Sciatic nerve (tissue), 2 donors: ENCODE results near the gene NOXA1. TPM values are rescaled to one million over a fixed set of nuclear protein-coding genes. Genes with fewer than 3 reads are reported as not detected.

Experiments
- ATAC-seq: fragments of 200-7000 bp; cut with Tn5 transposase; one replicate; pipeline ENCODE4 v1.9.1; 2020; ENCODE audit warnings: mild to moderate bottlenecking, moderate library complexity
- DNase-seq: peaks from one replicate; pipeline ENCODE4 v3.0.0-alpha.2; 2020; ENCODE audit warnings: low spot score
- intact Hi-C: fragments of 100-400 bp; cut with DNase I; formaldehyde crosslinking; loops from one replicate; pipeline ENCODE4 v1.14.2; 2022
- total RNA-seq: library from RNA; stranded (reverse); fragmentation: NEBNext Ultra II Directional; extraction: Animal tissue kit (Norgen Biotek cat#: 25700); gene quantifications from one replicate; pipeline ENCODE4 v1.2.1, GENCODE V29; 2021
- donor health status: DM: no; HTN: no; CAD: no.
- donor health status: DM: no; HTN: no; CAD: no.

Gene NOXA1
- total RNA-seq, 1 donor from 2014 or later, result 7.4 TPM

DNA sequence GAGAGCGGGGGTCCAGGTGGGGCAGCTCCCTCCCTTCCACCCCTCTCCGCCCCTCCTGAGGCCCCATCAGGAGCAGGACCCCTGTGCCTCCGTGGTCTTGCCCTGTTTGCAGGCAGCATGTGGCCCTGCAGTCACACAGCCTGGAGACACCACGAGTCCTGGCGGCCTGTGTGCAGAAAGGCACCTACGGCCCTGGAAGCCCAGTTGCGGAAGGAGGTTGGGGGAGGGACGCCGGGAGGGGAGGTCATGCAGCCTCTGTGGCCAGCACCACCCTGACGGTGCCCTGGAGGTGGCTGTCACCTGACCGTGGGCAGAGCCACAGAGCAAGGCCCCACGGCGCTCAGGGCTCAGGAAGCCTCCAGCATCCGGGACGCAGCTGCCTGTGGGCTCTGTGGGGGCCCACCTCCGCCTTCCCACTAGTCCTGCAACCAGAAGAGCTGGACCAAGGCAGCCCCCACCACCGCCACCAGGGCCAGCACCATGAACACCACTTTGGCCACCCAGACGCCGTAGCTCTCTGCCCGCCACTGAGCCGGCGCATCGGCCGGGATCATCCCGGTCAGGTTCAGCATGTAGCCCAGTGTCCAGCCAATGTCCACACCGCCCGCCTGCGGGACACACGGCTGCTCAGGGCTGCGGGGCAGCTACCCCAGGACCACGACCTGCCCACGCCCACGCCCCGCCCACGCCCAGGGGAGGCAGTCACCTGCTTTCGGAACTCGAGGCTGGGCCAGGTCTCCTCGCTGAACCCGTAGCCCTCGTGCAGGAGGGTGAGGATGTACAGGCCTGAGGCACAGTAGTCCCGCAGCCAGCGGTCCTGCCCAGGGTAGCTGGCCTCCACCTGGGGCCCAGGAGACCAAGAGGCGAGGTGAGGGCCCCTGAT, 11.5 kb downstream of the NOXA1 start:
- intact Hi-C loops, result no loop called here
- DNase-seq (peak; percentile 56), ATAC-seq (no peak)

- no peak for ATAC-seq
- DNase-seq, result peak; percentile 48
- intact Hi-C loops, result no loop called here
Observed at GRCh38 chr9:137435381-137435891, 12.2 kb downstream of the NOXA1 start.

GRCh38 chr9:137435980-137436760, 13.0 kb downstream of the NOXA1 start:
- ATAC-seq (peak; percentile 29), DNase-seq (peak; percentile 65)
- intact Hi-C loops, result no loop called here

- intact Hi-C loops, result no loop called here
- ATAC-seq (no peak), DNase-seq (peak; percentile 52)
Observed at GRCh38 chr9:137436761-137437600, 13.8 kb downstream of the NOXA1 start.

GRCh38 chr9:137437691-137438590, 14.7 kb downstream of the NOXA1 start:
- intact Hi-C loops, result no loop called here
- ATAC-seq (no peak), DNase-seq (peak; percentile 40)

DNA sequence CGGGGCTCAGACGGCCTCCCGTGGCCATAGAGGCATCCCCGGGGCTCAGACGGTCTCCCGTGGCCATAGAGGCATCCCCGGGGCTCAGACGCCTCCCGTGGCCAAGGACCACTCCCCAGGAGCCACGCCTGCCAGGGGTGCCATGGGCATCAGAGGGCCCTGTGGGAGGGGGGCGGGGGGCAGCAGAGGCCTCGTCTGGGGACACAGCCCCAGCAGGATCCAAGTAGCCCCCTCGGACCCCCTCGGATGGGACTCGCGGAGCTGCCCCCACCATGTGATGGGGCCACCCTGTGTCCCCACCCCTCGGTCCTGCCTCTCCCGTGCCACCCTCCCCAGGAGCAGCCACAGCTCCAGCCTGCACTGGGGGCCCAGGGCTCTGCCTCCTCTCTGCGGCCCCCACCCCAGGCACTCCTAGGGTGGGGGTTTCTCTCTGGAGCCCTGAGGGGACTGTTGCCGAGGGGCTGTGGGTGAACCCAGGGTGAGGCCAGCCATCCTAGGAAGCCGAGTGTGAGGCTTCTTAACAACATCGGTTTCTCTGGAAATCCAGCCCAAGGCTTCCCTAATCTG, 15.5 kb downstream of the NOXA1 start:
- intact Hi-C loops, result no loop called here
- ATAC-seq (no peak), DNase-seq (no peak)

- no peak for ATAC-seq
- DNase-seq, result no peak
- intact Hi-C loops, result no loop called here
Observed at GRCh38 chr9:137439158-137439714, 16.0 kb downstream of the NOXA1 start.

- ATAC-seq, result no peak
- intact Hi-C loops, result no loop called here
- no peak for DNase-seq
Observed at GRCh38 chr9:137441289-137441934, 18.2 kb downstream of the NOXA1 start, which contains the start of gene ENTPD8. TSS of gene ENTPD8 (minus strand) at chr9:137441357. CDS start at chr9:137438285, 3,072 bp downstream.

GRCh38 chr9:137441935-137442321, 18.7 kb downstream of the NOXA1 start:
- DNase-seq (no peak), ATAC-seq (no peak)
- intact Hi-C loops, result no loop called here

- DNase-seq, result no peak
- ATAC-seq, result no peak
- intact Hi-C loops, result no loop called here
Observed at GRCh38 chr9:137444106-137444790, 21.1 kb downstream of the NOXA1 start.

DNA sequence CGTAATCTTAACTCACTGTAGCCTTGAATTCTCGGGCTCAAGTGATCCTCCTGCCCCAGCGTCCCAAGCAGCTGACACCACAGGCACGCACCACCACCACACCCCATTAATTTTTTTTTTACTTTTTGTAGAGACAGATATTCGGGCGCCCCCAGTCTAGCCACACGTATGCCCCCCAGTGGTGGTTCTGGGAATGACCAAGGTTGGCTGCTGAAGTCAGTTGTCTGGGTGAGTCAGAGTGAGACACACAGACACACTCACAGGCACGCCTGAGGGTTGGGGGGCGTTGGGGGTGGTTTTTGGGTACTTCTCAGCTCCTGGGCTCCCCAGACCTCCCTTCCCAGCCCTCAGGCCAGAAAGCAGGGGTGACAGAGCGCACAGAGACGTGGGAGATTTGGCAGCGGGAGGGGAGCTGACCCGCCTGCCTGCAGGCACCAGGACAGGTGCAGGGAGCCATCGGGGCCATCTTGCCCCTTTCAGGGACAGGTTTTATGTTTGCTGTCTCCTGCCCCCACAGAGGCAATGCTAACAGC, 22.1 kb downstream of the NOXA1 start:
- intact Hi-C loops, result no loop called here
- peak; percentile 63 for ATAC-seq
- DNase-seq, result peak; percentile 90

GRCh38 chr9:137445930-137446431, 22.8 kb downstream of the NOXA1 start:
- DNase-seq (no peak), ATAC-seq (peak; percentile 25)
- intact Hi-C loops, result no loop called here

DNA sequence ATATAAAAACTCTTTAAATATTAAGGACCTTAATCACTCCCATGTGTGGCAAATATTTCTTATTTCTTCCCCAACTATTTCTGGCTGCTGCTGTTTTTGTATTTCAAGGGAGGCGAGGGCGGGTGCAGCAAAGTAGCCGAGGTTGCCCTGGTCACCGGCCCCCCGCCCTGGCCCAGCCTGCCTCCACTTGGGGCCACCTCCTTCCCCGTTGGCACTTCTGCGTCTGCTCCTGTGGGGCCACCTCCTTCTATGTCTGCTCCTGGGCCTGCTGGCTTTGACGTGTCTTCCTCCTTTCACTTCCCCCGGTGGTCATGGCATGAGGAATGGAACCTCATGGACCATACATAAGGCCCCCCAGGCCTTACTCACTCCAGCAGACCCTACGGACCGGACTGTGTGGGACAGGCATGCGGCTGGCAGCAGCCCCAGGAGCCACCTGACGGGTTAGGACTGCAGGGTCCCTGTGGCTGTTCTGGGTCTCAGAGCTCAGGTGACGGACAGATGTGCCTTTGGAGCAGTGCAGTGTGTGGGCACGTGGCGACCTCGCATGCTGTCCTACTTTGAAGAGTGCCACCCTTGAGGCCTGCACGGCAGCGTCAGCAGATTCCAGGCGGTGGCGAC, 23.8 kb downstream of the NOXA1 start:
- DNase-seq (no peak), ATAC-seq (peak; percentile 11)
- intact Hi-C loops, result no loop called here

DNA sequence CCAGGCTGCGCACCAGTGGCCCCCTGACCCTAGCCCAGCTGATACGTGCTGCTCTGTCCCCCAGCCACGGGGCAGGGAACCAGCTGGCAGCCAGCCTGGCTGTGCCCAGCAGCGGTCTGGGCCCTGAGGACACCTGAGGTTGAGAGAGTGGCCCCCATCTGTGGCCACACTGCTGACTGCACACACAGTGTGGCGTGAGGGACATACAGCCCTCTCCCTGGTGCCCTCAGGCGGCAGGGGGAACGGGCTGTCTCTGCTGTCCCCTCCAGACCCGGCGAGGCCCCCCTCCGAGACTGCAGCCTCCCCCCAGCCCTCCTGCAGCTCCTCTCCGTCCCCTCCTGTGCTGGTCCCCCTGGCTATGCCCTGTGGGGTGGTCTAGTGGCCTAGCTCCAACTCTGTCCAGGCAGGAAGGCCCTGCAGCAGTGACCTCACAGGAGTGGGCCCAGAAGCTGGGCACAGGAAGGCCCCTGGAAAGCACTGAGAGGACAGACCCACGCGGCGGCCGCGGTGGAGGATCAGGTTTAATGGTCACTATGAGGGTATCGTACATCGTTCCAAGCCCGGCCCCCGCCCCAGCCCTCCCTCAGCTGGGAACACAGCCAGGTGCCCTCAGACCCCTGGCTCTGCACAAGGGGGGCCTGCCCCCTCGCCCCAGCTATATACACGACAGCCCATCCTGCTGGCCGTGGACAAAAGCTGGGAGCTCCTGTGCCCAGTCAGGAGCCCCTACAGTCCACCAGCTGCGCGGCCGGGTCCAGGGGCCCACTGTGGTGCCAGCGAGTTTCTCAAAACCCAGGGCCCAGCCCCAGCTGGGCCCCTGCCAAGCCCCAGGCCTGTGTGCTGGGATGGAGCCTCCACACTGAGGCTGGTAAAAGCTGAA, 24.8 kb downstream of the NOXA1 start:
- intact Hi-C loops, result no loop called here
- DNase-seq (no peak), ATAC-seq (peak; percentile 3)

DNA sequence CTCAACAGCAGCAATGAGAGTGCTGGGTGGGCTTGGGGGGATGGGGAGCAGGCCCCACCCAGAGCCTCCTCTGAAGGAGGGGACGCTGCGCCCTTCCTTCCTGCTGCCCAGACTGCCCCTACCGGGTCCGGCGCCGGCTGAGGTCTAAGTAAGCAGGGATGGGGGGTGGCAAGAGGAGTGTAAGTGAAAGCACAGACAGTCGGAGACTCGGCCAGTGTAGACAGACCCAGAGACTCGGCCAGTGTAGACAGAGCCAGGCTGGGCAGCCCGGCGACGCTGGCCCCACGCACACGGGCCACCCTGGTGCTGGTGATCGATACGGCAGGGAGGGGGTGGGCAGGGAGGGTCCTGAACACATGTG, 25.4 kb downstream of the NOXA1 start:
- DNase-seq (no peak), ATAC-seq (no peak)
- intact Hi-C loops, result no loop called here
